ENCODE data around the gene COL27A1.

Gene COL27A1

DNA sequence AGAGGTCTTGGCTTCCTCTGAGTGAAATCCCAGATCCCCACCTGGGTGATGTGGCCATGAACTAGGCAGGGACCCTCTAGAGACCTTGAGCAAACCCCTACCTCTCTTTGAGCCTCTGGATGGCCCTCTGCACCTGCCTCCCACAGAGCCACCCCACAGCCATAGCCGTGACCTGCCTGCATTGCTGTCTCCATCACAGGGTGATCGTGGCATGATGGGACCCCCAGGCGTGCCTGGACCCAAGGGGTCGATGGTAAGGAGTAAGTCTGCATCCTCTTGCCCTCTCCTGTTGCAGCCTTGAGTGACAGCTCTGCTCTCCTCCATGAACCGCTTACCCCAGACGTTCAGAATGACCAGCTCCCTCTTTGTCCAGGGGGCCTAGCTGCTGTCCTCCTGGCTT, 97.1 kb downstream of the COL27A1 start:
- H3K4me3 ChIP-seq (ENCODE audit: low read depth, low read length) = no peak overlapping the region
- DNase-seq (ENCODE audit: low read depth) = no peak
- TF ChIP-seq, protein P1, sequence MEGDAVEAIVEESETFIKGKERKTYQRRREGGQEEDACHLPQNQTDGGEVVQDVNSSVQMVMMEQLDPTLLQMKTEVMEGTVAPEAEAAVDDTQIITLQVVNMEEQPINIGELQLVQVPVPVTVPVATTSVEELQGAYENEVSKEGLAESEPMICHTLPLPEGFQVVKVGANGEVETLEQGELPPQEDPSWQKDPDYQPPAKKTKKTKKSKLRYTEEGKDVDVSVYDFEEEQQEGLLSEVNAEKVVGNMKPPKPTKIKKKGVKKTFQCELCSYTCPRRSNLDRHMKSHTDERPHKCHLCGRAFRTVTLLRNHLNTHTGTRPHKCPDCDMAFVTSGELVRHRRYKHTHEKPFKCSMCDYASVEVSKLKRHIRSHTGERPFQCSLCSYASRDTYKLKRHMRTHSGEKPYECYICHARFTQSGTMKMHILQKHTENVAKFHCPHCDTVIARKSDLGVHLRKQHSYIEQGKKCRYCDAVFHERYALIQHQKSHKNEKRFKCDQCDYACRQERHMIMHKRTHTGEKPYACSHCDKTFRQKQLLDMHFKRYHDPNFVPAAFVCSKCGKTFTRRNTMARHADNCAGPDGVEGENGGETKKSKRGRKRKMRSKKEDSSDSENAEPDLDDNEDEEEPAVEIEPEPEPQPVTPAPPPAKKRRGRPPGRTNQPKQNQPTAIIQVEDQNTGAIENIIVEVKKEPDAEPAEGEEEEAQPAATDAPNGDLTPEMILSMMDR (IDR thresholded peaks at IDR 0.05; ENCODE audit: low read depth, low read length) = no peak
- TF ChIP-seq POLR2A (IDR thresholded peaks at IDR 0.05; ENCODE audit: extremely low read depth, insufficient read length) (no peak), MYC (IDR thresholded peaks at IDR 0.05; ENCODE audit: low read depth, low read length) (no peak)
- TF ChIP-seq, protein P2, sequence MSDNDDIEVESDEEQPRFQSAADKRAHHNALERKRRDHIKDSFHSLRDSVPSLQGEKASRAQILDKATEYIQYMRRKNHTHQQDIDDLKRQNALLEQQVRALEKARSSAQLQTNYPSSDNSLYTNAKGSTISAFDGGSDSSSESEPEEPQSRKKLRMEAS (IDR thresholded peaks at IDR 0.05; ENCODE audit: low read depth, low read length) = no peak

DNA sequence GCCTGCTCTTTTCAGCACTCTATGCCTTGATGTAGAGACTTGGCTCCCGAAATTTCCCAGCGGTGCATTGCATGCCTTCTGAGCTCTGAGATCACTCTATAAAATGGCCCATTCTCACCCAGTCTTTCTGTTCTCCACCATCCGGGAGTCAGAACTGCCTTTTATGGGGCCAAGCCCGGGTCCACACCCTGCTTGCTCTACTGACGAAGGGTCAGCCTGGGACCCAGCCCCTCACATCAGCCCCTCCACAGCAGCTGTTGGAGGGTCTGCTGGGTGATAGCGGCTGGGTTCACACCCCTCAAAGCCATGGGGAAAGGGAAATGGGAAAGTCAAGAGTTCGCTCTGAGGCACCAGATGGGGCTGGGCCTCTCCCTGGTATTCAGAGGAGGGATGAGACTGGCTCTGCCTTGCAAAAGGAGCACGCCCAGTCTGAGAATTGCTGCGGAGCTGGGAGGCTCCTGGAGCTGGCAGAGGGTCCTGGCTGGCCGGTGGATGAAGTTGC, 101.5 kb downstream of the COL27A1 start:
- TF ChIP-seq, protein P2 (IDR thresholded peaks at IDR 0.05; ENCODE audit: low read depth, low read length) = no peak
- TF ChIP-seq, protein P1 (IDR thresholded peaks at IDR 0.05; ENCODE audit: low read depth, low read length) = no peak
- TF ChIP-seq MYC (IDR thresholded peaks at IDR 0.05; ENCODE audit: low read depth, low read length) (no peak), POLR2A (IDR thresholded peaks at IDR 0.05; ENCODE audit: extremely low read depth, insufficient read length) (no peak)
- no peak for DNase-seq (ENCODE audit: low read depth)

DNA sequence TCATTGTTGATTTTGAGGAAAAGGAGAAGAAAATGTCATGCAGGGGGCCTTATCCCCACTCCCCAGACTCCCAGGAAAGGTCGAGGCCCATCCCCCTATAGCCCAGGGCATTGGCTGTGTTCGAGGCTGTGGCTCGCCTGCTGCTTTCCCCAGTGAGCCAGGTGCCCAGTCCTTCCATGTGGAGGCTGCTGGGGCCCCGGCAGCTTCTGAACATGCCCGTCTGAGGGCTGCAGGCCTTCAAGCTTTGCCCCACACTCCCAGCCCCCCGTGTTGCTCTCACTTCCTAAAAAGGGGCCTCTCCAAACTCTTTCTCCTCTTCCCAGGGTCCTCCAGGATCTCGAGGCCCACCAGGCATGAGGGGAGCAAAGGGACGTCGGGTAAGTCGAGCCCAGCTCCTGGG, 102.9 kb downstream of the COL27A1 start:
- TF ChIP-seq MYC (IDR thresholded peaks at IDR 0.05; ENCODE audit: low read depth, low read length) = no peak
- TF ChIP-seq, protein P1 (IDR thresholded peaks at IDR 0.05; ENCODE audit: low read depth, low read length) = no peak
- TF ChIP-seq POLR2A (IDR thresholded peaks at IDR 0.05; ENCODE audit: extremely low read depth, insufficient read length) = no peak
- no peak for DNase-seq (ENCODE audit: low read depth)
- no peak overlapping the region for H3K4me3 ChIP-seq (ENCODE audit: low read depth, low read length)

More for the DNA sequence above, 101.5 kb downstream of the COL27A1 start:
- H3K4me3 ChIP-seq (ENCODE audit: low read depth, low read length) = no peak overlapping the region

DNA sequence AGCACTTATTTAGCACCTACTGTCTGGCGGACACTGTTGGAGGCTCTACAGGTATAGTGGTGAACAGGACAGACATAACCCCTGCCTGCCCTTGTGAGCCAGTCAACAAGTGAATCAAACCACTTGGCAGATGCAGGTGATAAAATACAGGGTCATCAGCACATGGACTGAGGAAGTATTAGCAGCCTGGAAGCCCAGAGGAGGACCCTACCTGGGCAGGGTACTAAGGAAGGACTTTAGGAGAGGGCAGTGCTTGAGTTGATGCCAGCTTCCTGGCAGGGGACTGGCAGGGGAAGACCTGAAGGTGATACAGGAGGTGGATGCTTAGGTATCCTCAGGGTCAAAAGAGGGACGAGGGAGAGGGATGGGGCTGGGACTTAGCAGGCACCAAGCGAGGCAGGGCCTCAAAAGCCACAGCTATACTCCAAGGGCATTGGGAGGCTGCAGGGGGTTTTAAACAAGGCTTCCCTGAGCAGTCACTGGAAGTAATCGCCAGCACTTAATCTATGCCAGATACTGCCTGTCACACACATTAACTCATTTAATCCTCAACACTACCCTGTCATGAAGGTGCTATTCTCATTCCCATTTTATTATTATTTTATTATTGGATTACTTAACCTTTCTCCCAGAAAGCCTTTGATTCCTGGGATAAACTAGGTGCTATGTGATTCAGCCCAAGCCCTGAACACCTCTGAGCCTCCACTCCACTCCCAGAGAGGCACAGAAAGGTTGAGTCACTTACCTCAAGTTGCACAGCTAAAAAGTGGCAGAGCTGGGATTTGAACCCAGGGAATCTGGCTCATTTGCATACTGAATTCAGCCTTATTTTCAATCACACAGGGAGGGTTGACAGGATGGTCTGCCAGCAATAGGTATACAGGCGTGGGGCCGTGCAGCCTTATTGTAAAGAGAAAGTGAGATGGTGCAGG, 103.8 kb downstream of the COL27A1 start:
- TF ChIP-seq POLR2A (IDR thresholded peaks at IDR 0.05; ENCODE audit: extremely low read depth, insufficient read length) (no peak), MYC (IDR thresholded peaks at IDR 0.05; ENCODE audit: low read depth, low read length) (no peak)
- TF ChIP-seq, protein P2 (IDR thresholded peaks at IDR 0.05; ENCODE audit: low read depth, low read length) = no peak
- TF ChIP-seq, protein P1 (IDR thresholded peaks at IDR 0.05; ENCODE audit: low read depth, low read length) = no peak
- no peak for DNase-seq (ENCODE audit: low read depth)
- no peak overlapping the region for H3K4me3 ChIP-seq (ENCODE audit: low read depth, low read length)

DNA sequence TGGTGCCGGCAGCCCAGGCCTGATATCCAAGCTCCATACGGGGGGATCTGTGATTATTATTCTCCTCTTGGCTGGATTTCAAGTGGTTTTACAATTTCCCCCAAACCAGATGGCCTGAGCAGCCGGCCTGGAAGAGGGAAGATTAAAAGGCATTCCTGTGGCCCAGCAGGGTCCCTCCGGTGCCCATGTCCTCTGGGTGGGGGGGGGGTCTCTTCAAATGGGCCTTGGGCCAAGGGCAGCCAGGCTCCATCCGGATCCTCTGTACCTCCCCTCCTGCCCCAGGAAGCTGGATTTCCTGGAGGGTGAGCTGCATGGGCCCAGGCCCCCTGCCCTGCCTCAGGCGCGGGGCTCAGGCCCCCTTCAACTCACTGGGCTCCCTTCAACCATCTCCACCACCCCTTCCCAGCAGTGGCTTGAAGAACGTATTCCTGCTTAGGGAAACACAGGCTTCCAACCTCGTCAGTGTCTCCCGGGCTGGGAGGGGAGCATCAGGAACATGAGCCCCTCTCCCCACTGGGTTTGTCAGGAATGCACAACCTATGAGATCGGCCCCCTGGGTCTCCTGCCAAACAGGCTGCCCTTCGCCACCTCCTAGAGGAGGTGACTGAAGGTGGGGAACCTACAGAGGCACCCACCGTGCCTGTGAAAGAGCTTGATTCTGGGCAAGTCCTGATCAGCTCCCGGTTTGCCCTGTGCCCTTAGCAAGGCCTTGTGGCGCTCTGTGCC, 104.6 kb downstream of the COL27A1 start:
- no peak for TF ChIP-seq POLR2A (IDR thresholded peaks at IDR 0.05; ENCODE audit: extremely low read depth, insufficient read length)
- TF ChIP-seq, protein P2 (IDR thresholded peaks at IDR 0.05; ENCODE audit: low read depth, low read length) = no peak
- TF ChIP-seq, protein P1 (IDR thresholded peaks at IDR 0.05; ENCODE audit: low read depth, low read length) = no peak
- no peak for TF ChIP-seq MYC (IDR thresholded peaks at IDR 0.05; ENCODE audit: low read depth, low read length)
- no peak overlapping the region for H3K4me3 ChIP-seq (ENCODE audit: low read depth, low read length)
- no peak for DNase-seq (ENCODE audit: low read depth)

All from NB4 (cell line).